ENCODE data around the gene CPAMD8.

DNA sequence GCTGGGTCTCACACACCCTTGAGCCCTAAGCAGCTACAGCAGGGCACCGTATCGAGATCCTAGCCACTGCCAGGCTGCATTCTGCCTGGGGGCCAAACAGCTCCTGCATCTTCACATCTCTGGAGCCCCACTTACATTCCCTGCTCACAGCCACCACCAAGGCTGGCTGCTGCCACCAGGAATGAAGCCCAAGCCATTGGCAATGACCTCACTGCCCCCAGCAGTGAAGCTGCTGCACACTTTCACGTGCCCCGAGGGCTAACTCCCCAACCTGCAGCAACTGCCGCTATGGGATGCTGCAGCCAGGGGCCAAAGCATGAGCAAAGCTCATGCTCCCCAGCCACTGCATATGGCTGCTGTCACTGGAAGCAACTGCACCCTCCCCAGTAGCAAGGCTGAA, 95.9 kb downstream of the CPAMD8 start:
- TF ChIP-seq SUZ12 (IDR thresholded peaks at IDR 0.05; ENCODE audit: extremely low read depth, insufficient read depth, insufficient read length), result no peak
- no peak for TF ChIP-seq YY1 (IDR thresholded peaks at IDR 0.05; ENCODE audit: insufficient read depth, insufficient read length)
